Measurements from ENCODE around the gene AKAP6.
"Not testable (repeated sequence)": the region's sequence is repeated elsewhere in the genome, so short reads cannot be mapped to it uniquely, and the experiment has no call there.

AKAP6 gene

DNA sequence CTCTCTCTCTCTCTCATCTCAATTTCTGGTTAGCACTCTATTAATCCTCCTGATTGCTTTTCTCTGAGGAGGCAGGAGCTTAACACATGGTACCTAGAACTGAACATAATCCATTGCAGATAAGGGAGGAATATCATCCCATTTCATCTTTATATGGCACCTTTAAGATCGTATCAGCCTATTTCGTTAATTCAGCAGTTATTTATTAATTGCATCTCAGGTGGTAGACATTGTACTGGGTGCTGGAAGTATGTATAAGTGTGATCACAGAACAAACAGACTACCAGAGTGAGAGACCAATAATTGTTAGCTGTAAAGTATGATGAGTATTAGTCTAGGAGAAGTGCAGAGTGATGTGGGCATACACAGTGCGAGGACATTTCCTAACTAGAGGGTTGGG lies 39.0 kb downstream of the AKAP6 start:
- FAIRE-seq (peak; percentile 72), DNase-seq (ENCODE audit: insufficient read length, low spot score) (no peak)
- TF ChIP-seq, protein P1, sequence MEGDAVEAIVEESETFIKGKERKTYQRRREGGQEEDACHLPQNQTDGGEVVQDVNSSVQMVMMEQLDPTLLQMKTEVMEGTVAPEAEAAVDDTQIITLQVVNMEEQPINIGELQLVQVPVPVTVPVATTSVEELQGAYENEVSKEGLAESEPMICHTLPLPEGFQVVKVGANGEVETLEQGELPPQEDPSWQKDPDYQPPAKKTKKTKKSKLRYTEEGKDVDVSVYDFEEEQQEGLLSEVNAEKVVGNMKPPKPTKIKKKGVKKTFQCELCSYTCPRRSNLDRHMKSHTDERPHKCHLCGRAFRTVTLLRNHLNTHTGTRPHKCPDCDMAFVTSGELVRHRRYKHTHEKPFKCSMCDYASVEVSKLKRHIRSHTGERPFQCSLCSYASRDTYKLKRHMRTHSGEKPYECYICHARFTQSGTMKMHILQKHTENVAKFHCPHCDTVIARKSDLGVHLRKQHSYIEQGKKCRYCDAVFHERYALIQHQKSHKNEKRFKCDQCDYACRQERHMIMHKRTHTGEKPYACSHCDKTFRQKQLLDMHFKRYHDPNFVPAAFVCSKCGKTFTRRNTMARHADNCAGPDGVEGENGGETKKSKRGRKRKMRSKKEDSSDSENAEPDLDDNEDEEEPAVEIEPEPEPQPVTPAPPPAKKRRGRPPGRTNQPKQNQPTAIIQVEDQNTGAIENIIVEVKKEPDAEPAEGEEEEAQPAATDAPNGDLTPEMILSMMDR (IDR thresholded peaks at IDR 0.05; ENCODE audit: insufficient read depth, missing control alignments): no peak

DNA sequence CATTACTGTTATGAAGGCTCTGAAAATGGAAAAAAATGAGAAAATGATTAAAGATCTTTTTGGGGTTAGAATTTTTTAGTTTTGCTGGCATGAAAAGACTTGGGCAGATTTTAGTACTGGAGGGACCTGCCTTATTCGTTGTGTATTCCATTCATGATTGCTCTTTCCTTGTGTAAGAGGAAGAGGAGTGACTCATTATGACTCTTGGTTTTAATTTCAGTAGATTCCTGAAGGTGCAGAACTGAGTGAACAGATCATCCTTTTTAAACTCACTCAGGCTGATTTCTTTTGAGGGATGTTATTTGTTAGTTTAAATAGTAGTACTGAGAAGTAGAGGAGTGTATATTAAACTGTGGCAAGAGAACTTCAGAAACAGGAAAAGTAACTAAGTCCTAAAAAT lies 41.6 kb downstream of the AKAP6 start:
- TF ChIP-seq, protein P1 (IDR thresholded peaks at IDR 0.05; ENCODE audit: insufficient read depth, missing control alignments): no peak
- FAIRE-seq (no peak), DNase-seq (ENCODE audit: insufficient read length, low spot score) (no peak)

DNA sequence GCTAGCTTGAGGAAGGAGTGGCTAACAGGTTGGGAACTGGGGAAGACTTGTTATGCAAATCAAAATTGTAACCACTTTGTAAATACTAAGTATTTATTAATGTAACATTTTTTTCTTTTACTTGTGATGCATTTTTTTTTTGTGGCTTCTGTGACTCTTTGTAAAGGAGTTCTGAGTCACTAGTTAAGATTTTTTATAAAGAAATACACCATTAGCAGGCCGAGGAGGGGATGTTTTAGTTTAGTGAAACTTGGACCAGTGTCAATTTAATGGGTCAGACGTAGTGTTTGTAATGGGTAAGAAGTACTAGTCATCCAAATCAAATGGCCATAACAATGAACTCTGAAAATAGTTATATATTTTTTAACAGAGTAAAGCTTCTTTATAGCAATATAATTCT lies 43.1 kb downstream of the AKAP6 start:
- TF ChIP-seq, protein P1 (IDR thresholded peaks at IDR 0.05; ENCODE audit: insufficient read depth, missing control alignments): no peak
- FAIRE-seq: no peak
- DNase-seq (ENCODE audit: insufficient read length, low spot score): no peak

DNA sequence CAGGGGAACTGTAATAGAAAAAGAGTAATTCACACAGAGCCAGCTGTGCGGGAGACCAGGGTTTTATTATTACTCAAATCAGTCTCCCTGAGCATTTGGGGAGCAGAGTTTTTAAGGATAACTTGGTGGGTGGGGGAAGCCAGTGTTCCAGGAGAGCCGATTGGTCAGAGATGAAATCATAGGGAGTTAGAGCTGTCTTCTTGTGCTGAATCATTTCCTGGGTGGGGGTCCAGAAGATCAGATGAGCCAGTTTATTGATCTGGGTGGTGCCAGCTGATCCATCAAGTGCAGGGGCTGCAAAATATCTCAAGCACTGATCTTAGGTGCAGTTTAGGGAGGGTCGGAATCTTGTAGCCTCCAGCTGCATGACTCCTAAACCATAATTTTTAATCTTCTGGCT lies 44.1 kb downstream of the AKAP6 start:
- DNase-seq (ENCODE audit: insufficient read length, low spot score); FAIRE-seq: not testable (repeated sequence)

DNA sequence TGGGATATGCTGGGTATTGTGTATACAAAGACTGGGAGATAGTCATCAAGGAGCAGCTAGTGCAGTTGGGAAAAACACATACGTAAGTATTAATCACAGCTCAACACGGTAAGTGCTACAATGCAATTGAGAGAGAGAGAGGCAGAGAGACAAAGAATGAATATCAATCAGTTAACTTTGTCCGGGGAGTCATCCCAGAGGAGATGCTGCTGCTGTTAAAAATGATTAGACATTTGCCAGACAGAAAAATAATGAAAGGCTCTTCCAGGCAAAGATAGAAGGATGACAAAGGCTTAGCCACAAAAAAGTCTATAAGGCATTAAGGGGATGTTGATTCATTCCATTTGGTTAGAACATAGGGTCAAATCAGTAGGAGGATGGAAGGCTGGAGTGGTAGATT lies 45.1 kb downstream of the AKAP6 start:
- FAIRE-seq: peak; percentile 77
- no peak for DNase-seq (ENCODE audit: insufficient read length, low spot score)
- TF ChIP-seq, protein P1 (IDR thresholded peaks at IDR 0.05; ENCODE audit: insufficient read depth, missing control alignments): no peak

DNA sequence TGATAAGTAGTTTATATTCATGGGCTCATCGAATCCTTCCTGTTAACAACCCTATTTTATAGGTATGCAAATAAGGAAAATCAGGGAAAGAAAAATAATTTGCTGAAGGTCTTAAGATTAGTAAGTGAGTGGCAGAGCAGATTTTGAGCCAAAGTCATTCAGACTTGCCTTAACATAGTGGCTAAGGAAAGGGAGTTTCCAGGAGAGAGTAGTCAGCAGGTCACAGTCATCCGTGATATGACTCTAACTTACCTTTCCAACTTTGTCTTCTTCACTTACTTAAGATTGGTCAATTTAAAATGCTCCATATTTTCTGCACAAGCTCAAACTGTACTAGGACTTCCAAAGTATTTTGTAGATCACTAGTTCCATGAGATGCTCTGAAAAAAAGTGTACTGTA lies 46.6 kb downstream of the AKAP6 start:
- TF ChIP-seq, protein P1 (IDR thresholded peaks at IDR 0.05; ENCODE audit: insufficient read depth, missing control alignments): no peak
- FAIRE-seq: no peak
- DNase-seq (ENCODE audit: insufficient read length, low spot score): no peak

DNA sequence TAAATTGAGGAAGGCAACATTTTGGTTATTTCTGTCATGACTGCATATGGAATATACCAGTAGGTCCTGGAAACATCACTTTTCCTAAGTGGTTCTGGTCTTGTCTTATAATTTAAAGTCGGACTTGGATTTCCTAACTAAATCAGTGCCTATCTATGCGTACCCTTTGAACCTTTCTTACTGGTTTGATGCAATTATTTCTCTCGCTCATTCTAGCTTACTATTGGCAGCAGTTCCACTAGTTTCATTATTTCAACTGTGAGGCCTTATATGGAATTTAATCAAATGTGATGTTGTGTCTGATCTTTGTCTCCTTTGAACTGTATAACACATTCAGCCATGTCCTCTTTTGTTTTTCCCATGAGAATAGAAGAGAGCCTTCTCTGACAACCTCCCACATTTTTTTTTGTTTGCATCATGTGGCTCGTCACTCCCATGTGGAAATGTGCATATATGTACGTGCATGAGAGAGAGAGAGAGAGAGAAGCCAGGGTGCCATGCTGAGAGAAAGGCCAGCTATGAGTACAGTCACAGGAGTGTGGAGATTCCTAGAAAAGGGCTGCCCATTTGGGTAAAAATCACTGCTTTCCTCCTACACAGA lies 48.0 kb downstream of the AKAP6 start:
- TF ChIP-seq, protein P1 (IDR thresholded peaks at IDR 0.05; ENCODE audit: insufficient read depth, missing control alignments): no peak
- FAIRE-seq (peak; percentile 11), DNase-seq (ENCODE audit: insufficient read length, low spot score) (no peak)

DNA sequence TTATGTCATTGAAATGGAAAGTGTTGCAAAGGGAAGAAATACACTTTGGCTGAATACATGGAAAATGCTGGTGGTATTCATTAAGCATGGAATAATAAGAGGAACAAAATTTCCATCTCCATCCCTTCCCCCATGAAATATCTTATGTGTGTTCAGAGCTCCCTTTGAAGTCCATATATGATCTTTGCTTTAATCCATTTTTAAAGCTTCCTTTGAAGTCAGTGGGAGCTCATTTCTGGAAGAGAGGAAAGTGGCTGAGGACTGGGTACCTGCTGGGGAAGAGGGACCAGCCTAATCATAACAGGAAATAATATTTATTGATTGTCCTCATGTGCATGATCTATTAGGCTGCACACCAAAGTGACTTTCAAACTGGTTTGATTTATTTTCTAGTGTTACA lies 49.2 kb downstream of the AKAP6 start:
- TF ChIP-seq, protein P1 (IDR thresholded peaks at IDR 0.05; ENCODE audit: insufficient read depth, missing control alignments): no peak
- DNase-seq (ENCODE audit: insufficient read length, low spot score): no peak
- no peak for FAIRE-seq

Data from D721Med (cell line).